Fibroblast of skin of right biceps (primary cell): ENCODE results near the gene GRIP1.
"Not testable (repeated sequence)": the region's sequence is repeated elsewhere in the genome, so short reads cannot be mapped to it uniquely, and the experiment has no call there.

ENCODE experiments used
- DNase-seq: peaks from one replicate; pipeline ENCODE4 v3.0.0-alpha.2; 2013

The GRIP1 gene

GRCh38 chr12:66516561-66516960 lies 162.3 kb downstream of the GRIP1 start:
- DNase-seq, result no peak

DNA sequence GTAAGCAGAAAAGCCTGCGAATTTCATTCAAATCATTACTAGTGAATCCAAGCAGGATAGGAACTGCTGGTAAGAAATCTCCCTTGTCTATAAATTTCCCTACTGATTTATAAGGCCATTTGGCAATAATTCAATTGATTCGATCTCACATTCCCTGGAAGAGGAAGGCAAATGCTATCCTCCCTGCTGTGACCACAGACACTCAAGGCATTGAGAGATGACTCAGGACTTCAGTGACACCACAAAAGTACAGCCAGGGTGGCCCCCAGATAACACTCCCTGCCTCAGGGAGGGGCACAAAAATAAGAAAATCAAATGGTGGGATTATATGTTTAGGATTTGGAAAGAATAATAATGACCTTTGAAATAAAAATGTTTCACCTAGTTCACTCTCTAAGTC lies 162.7 kb downstream of the GRIP1 start:
- DNase-seq, result peak; percentile 74

DNA sequence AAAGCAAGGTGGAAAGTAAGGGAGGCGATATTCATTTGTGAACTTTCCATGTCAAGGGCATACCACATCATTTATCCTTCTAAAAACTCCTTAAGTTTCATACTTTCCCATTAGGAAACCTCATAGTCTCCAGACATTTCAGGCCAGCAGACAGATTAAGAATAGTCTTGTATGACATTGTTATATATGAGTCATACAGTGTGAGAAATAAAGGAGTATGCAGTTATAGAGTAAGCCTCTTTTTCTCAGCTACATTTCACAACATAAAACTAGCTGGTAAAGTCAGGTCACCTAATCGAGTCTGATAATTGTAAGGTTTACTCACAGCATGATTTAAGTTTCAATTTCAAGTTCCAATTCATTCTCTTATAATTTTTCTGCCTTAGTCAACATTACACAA lies 164.3 kb downstream of the GRIP1 start:
- DNase-seq, result peak; percentile 83

DNA sequence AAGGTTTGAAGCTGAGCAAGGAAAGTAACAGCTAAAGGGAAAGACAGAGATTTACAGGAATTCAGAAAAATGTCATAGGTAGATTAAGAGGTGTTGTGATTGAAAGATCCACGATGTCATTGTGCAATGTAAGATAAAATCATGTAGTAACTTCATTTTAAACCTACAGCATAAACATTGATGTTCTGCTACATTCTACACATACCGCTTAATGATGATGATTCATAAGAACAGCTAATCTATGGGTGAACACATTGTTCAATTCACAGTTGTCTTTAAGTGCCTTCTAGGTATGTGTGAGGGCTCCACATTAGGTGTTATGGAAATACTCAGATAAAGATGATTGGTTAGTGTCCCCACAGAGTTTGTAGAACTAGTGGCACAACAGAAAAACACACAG lies 170.9 kb downstream of the GRIP1 start:
- DNase-seq, result peak; percentile 17

DNA sequence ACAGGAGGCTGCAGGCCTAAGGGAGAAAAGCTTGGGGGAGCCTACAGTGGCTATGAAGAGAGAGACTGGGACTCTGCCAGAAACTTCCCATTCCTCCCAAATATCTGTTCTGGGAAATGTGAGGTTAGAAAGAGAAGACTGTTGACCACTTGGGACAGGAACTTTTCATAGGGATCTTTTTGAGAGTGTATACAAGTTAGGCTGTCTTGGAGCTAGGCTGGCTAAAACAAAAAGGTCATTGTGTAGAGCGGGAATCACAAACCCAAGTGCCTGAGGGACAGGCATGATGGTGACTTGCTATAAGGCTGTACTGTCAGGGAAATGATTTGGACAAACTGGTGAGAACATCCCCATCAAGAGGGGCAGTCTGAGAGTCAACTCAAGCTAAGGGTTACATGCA lies 175.1 kb downstream of the GRIP1 start:
- no peak for DNase-seq

- DNase-seq, result no peak
Measured at GRCh38 chr12:66502911-66503310, 176.0 kb downstream of the GRIP1 start.

DNA sequence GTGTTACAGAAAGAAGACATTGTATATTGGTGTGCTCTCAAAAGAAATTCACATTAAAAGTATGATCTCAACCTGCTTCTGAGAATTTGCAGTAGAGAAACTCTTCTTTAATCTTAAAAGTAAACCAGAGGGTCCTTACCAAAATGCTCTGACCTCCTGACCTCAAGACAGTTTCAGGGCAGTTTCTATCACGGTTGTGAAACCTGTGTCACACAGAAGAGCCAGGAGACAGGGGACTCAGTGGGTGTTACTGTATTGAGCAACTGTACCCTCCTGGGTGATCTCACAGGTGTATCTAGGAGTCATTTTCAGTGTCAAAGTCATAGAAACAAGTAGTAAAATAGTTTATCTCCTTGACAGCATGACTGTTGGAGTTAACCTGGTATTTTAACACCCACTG lies 178.0 kb downstream of the GRIP1 start:
- DNase-seq, result no peak

DNA sequence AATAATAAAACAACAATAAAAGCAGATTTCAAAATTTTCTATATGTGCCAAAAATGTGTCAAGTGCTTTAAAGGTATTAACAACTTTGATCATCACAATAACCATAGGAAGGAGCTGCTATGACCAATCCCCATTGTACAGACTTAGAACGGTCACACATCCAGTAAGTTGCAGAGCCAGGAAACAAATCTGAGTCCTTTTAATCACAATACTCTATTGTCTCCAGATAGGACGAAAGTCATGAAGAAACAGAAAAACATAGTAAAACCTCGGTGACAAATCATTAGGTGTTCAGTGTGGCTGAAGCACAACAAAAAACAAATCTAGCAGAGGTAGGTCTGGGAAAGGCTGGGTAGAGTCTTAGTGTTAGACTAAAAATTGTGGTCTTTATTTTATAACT lies 178.8 kb downstream of the GRIP1 start:
- DNase-seq, result no peak

DNA sequence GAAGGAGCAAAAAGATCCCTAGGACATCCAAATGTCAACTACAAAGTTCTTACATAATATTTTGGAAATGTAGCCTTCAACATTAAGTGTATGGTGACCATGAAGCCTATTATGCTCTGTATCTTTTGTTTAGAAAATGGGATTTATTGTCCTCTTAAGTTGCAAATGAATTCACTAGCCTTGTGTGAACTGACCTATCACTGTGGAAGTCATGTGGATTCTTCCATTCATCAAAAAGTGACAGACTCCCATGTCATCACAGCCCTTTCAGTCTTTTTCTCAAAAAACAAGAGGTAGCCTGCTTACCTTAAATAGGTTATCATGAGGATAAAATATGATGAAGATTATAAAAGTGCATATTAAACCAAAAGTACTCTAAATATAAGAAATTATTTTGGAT lies 179.9 kb downstream of the GRIP1 start:
- no peak for DNase-seq

- not testable (repeated sequence) for DNase-seq
Measured at GRCh38 chr12:66498059-66498458, 180.8 kb downstream of the GRIP1 start.

DNA sequence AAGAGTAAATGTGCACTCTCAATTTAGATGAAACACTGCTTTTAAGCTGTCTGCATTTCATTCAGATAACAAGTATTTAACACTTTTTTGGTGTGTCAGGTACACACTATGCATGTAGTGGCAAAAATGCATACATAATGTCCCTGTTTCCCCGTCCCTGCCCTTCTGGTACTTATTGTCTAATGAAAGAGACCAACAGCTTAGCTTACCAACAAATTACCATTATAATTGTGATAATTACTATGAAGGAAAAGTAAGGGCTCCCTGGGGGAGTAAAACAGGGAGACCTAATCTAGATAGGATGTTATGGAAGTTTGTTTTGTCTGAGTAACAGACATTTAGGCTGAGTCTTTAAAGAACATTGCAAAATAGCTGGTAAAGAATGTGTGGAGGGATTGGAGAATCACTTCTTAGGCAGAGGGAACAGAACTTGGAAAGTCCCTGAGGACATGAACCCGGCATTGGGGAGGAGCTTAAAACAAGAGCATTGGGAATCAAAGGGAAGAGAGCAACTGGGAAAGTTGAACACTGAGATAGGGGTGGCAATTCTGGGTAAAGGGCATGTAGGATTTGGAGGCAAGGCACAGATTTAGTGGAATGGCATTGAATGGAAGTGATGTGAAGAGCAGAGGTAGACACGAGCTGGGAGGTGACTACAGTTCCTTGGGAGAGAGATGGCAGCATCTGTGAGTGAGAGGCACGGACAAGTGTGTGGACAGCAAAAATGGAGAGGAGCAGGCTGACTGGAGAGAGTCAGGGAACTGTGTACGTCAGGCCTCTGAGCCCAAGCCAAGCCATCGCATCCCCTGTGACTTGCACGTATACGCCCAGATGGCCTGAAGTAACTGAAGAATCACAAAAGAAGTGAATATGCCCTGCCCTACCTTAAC lies 181.6 kb downstream of the GRIP1 start:
- peak; percentile 10 for DNase-seq

DNA sequence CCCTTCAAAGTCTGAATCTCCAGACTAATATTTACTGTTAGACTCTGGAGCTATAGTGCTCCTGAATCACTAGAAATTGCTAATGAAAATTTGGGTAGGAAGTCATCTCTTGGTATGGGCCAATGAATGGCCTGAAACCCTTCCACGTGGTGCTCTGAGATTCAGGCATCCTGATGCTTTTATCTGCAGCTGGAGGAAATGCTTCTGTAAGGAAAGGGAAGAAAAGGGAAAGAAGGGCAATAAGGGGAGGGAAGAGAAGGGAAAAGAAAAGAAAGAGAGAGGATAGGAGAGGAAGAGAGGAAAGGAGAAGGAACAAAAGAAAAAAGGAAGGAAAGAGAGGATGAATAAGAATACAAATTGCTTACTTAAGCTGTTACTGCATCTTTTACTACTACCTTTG lies 182.3 kb downstream of the GRIP1 start:
- DNase-seq, result no peak

GRCh38 chr12:66495709-66496108 lies 183.2 kb downstream of the GRIP1 start:
- DNase-seq, result no peak

- DNase-seq, result no peak
Measured at GRCh38 chr12:66493819-66494218, 185.1 kb downstream of the GRIP1 start.

DNA sequence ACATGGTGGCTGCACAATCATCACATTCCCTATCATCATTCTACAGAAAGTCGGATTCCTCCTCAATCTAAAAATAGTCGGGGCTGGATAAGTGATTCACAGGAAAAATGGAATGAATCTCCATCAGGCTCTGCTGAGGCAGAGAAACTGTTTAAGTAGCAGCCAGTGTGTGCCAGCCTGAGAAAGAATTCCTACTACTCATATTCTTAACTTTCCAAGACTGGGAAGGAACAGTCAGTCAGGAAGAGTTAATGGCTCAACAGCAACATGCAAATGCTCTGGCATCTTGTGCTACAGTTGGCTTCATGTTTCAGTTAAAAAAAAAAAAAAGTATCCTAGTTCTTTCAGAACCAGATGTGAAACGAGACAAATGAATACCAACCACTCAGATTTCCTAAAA lies 187.0 kb downstream of the GRIP1 start:
- peak; percentile 22 for DNase-seq

DNA sequence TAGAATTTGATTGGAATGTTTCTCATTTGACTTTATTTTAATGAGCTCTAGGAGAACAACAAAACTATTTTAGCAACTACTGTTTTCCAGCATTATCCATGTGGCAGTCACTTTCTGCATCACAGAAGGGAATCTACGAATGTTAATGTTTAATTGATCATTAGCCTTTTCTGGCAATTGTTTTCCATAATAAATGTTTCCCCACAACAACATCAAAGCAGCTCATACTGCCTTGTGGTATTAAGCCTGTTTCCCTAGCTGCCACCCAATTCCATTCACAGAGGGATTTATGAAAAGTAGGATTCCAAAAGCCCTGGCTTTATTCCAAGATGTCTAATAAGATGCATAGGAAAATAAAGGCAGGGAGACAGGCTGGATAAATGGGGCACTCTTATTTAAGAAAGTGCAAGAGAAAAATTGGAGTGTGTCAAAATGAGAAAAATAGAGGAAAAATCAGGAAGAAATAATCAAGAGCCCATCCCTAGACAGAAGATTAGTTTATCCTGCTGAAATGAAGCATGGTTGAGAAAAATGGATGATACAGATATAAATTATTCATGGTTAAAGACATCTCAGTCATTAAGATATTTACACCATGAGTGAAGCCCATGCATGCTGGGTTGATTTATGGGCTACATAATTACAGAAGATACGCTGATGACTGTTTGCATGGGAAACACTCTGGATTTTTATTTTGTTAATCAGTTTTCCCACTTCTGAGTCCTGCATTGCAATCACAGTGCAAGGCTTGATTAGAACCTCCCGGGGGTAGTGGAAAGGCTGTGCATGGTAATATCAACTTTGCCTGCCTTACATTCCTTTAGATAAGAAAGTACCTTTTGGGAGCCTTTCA lies 196.3 kb downstream of the GRIP1 start:
- DNase-seq, result peak; percentile 6

- no peak for DNase-seq
Measured at GRCh38 chr12:66467932-66468331, 210.9 kb downstream of the GRIP1 start.

DNA sequence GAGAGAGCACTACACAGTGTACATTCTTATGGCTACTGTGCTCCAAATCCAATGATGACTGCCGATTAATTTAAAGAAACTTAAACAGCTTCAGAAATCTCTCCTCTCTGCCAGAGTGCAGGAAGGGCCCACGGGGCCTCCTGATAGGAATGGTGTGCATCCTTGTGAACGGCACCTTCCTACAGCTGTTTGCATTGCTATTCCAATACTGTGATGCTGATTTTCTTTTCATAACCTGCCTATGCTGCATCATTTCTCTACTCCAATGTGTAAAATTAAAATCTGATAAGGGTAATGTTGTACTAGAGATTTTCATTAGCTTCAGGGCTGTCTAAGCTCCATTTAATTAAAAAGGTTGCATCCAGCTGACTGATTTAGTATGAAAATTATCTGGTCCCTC lies 217.5 kb downstream of the GRIP1 start:
- no peak for DNase-seq

DNA sequence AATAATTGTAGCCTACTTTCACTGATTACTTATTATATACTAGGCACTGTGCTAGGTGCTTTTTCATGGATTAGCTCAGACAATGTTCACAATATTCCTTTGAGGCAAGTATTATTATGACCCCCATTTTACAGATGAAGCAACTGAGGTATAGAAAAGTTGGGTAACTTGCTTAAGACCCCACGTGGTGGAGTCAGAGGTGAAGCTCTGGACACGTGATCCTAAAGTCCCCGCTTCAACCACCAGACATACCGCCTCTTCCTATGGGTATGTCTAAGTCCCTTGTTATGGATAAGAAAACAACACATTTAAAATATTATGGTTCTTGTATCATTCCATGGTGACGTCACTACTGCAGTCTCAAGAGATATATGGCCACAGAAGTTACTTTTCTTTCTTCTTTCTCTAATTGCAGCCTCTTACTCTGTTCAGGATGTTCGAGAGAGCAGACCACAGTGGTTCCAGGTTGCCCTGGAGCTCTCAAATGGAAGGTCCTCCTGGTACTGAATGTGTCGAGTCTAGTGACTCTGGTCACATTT lies 218.9 kb downstream of the GRIP1 start:
- DNase-seq, result no peak

DNA sequence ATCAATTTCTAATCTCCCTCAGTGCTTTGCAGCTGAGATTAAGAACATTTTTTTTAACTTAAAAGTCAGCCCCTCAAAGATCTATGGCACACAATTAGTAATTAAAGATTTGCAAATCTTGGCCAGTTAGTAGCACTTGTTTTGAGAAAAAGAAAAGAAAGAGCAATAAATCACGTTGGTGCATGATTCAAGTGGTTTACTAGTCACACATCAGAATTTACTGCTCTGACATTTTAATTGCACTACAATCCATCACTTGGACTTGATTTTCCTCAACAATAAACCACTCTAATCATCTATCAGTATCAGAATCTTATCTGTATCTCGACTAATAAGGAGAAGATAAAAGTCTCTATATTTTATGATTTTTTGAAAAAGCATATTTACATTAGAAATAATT lies 222.3 kb downstream of the GRIP1 start:
- no peak for DNase-seq

- no peak for DNase-seq
Measured at GRCh38 chr12:66453844-66454243, 225.0 kb downstream of the GRIP1 start.

DNA sequence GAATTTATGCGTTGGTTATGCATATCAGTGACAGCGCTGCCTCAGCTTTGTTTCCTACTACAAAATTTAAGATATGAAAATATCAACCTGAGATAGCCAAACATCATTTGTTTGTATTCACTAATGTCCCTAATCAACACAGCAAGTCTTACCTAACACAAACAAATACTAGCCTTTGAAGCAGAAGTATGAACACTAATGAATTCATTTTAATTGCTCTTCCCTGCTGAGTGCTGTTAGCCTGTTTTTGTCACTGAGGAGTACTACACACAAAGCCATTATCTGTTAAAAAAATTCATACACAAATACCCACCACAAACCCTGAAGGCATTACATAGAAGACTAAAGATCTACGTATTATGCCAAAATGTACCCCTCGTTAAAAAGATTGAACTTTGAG lies 225.8 kb downstream of the GRIP1 start:
- no peak for DNase-seq

- DNase-seq, result no peak
Measured at GRCh38 chr12:66449531-66449930, 229.3 kb downstream of the GRIP1 start.

DNA sequence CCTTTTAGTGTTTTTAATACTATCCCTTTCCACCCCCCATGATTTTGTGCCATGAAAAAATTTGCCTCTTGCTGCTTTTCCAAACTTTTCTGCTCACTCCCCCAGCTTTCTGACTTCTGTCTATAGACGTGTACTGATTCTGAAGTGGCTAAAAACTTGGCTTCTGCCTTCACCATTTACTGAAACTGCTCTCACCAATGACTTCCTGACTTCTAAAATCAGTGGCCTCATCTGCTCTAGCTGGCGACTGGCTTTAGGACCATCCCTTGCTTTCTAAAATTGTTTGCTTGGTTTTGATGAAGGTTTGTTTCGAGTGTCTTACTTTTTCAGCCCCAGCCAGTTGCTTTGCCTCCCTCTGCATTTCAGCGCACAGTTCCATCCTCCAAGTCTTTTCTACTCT lies 231.2 kb downstream of the GRIP1 start:
- no peak for DNase-seq
